ENCODE measurements around the gene ATXN7L3.

- no peak for TF ChIP-seq CTCF (conservative IDR thresholded peaks at IDR 0.05)
- TF ChIP-seq EZH2 (IDR thresholded peaks at IDR 0.05; ENCODE audit: low read depth) = no peak
These were observed 18.2 kb upstream of the ATXN7L3 start for GRCh38 chr17:44217738-44218343.

Measured in PC-9 (cell line).